ENCODE data around the gene ZMYM2. TPM values are rescaled to one million over a fixed set of nuclear protein-coding genes. Genes with fewer than 3 reads are reported as not detected.

Gene ZMYM2
- total RNA-seq, 4 donors from 2014 or later = 100 to 154 (median 117) TPM

DNA sequence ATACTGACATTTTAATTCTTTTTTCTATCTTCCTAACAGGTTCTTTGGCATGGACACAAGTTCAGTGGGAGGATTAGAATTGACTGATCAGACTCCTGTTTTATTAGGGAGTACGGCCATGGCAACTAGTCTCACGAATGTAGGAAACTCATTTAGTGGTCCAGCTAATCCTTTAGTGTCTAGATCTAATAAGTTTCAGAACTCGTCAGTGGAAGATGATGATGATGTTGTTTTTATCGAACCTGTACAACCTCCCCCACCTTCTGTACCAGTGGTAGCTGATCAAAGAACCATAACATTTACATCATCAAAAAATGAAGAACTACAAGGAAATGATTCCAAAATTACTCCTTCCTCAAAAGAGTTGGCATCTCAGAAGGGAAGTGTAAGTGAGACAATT lies 34.5 kb downstream of the ZMYM2 start:
- no peaks in the 10 kb centered on the region for H3K27me3 ChIP-seq
- no peak overlapping the region for H3K4me3 ChIP-seq (replicated peaks in 1 of 3)
- no peaks in the 10 kb centered on the region for H3K4me1 ChIP-seq
- intact Hi-C loops (cut with DNase I) = no loop called here
- DNase-seq = no peak
- WGBS, 2 donors = 91 to 93% methylated on average over 4 of the region's 4 CpGs
- TF ChIP-seq POLR2A (IDR thresholded peaks at IDR 0.05) = no peak
- TF ChIP-seq, protein P1, sequence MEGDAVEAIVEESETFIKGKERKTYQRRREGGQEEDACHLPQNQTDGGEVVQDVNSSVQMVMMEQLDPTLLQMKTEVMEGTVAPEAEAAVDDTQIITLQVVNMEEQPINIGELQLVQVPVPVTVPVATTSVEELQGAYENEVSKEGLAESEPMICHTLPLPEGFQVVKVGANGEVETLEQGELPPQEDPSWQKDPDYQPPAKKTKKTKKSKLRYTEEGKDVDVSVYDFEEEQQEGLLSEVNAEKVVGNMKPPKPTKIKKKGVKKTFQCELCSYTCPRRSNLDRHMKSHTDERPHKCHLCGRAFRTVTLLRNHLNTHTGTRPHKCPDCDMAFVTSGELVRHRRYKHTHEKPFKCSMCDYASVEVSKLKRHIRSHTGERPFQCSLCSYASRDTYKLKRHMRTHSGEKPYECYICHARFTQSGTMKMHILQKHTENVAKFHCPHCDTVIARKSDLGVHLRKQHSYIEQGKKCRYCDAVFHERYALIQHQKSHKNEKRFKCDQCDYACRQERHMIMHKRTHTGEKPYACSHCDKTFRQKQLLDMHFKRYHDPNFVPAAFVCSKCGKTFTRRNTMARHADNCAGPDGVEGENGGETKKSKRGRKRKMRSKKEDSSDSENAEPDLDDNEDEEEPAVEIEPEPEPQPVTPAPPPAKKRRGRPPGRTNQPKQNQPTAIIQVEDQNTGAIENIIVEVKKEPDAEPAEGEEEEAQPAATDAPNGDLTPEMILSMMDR (IDR thresholded peaks at IDR 0.05) = no peak
- no peaks in the 10 kb centered on the region for H3K9me3 ChIP-seq
- H3K36me3 ChIP-seq = peaks cover 15 to 24% of the 10 kb centered on the region in 2 donors
- H3K27ac ChIP-seq = no peak overlapping the region

GRCh38 chr13:19998960-19999359 lies 40.4 kb downstream of the ZMYM2 start:
- intact Hi-C loops (cut with DNase I) = no loop called here

GRCh38 chr13:20000062-20000552 lies 41.6 kb downstream of the ZMYM2 start:
- H3K36me3 ChIP-seq = peaks cover 14 to 19% of the 10 kb centered on the region in 2 donors

More at GRCh38 chr13:19998960-19999359, 40.4 kb downstream of the ZMYM2 start:
- TF ChIP-seq, protein P1 (IDR thresholded peaks at IDR 0.05) = no peak
- TF ChIP-seq POLR2A (IDR thresholded peaks at IDR 0.05) = no peak
- H3K36me3 ChIP-seq = peaks cover 18 to 20% of the 10 kb centered on the region in 2 donors
- no peaks in the 10 kb centered on the region for H3K9me3 ChIP-seq
- no peak overlapping the region for H3K4me3 ChIP-seq (replicated peaks in 1 of 3)
- no peaks in the 10 kb centered on the region for H3K27me3 ChIP-seq
- WGBS, 2 donors = 91 to 93% methylated on average over 3 of the region's 3 CpGs
- peaks cover 5 to 10% of the 10 kb centered on the region in 2 donors for H3K4me1 ChIP-seq
- no peak for DNase-seq
- no peak overlapping the region for H3K27ac ChIP-seq

GRCh38 chr13:20001366-20002190 lies 43.1 kb downstream of the ZMYM2 start:
- 58 to 60% methylated on average over 4 of the region's 4 CpGs for WGBS, 2 donors
- H3K27ac ChIP-seq = no peak overlapping the region
- no peak for TF ChIP-seq POLR2A (IDR thresholded peaks at IDR 0.05)
- TF ChIP-seq, protein P1 (IDR thresholded peaks at IDR 0.05) = no peak
- DNase-seq = no peak
- H3K36me3 ChIP-seq = peaks cover 11 to 26% of the 10 kb centered on the region in 2 donors
- H3K4me1 ChIP-seq = peaks cover 5 to 10% of the 10 kb centered on the region in 2 donors
- H3K27me3 ChIP-seq = no peaks in the 10 kb centered on the region
- intact Hi-C loops (cut with DNase I) = no loop called here
- no peaks in the 10 kb centered on the region for H3K9me3 ChIP-seq
- no peak overlapping the region for H3K4me3 ChIP-seq (replicated peaks in 1 of 3)

More at GRCh38 chr13:20000062-20000552, 41.6 kb downstream of the ZMYM2 start:
- Histone ChIP-seq H3K4me1 (peaks cover 5 to 10% of the 10 kb centered on the region in 2 donors), H3K27ac (no peak overlapping the region), H3K4me3 (replicated peaks in 1 of 3) (no peak overlapping the region), H3K9me3 (no peaks in the 10 kb centered on the region), H3K27me3 (no peaks in the 10 kb centered on the region)
- no peak for DNase-seq
- WGBS, 2 donors = 91% methylated on average over 5 of the region's 5 CpGs
- TF ChIP-seq POLR2A (IDR thresholded peaks at IDR 0.05) = no peak
- TF ChIP-seq, protein P1 (IDR thresholded peaks at IDR 0.05) = no peak
- intact Hi-C loops (cut with DNase I) = no loop called here

GRCh38 chr13:20002787-20003186 lies 44.3 kb downstream of the ZMYM2 start:
- Histone ChIP-seq H3K9me3 (no peaks in the 10 kb centered on the region), H3K27ac (no peak overlapping the region), H3K4me1 (peaks cover 5 to 10% of the 10 kb centered on the region in 2 donors), H3K36me3 (peaks cover 21 to 29% of the 10 kb centered on the region in 2 donors), H3K4me3 (replicated peaks in 1 of 3) (no peak overlapping the region), H3K27me3 (no peaks in the 10 kb centered on the region)
- no peak for DNase-seq
- TF ChIP-seq, protein P1 (IDR thresholded peaks at IDR 0.05) = no peak
- TF ChIP-seq POLR2A (IDR thresholded peaks at IDR 0.05) = no peak
- intact Hi-C loops (cut with DNase I) = no loop called here
- WGBS, 2 donors = 67 to 73% methylated on average over 3 of the region's 3 CpGs

All from thyroid gland (tissue), 4 donors.